Activated CD4-positive, alpha-beta T cell treated with anti-CD3 and anti-CD28 coated beads for 36 hours (primary cell): ENCODE measurements around the gene TRIM44. TPM values are rescaled to one million over a fixed set of nuclear protein-coding genes. Genes with fewer than 3 reads are reported as not detected.
A peak's percentile ranks its signal among the peaks of the same experiment; 100 is the strongest.

Source experiments
- ATAC-seq: fragments of 200-7000 bp; cut with Tn5 transposase; one replicate; pipeline ENCODE4 v1.10.0; 2021; ENCODE audit warnings: mild to moderate bottlenecking, moderate library complexity
- CTCF ChIA-PET: fragments of 350-600 bp; sonication (Branson Sonifier 250); formaldehyde crosslinking; loops from one replicate; lab custom pipeline; 2021; ENCODE audit warnings: antibody characterized with exemption; lab: Charles Lee
- POLR2A ChIA-PET: fragments of 350-600 bp; sonication (Branson Sonifier 250); formaldehyde crosslinking; loops from one replicate; lab custom pipeline; 2021; ENCODE audit warnings: antibody characterized with exemption, inconsistent platforms; lab: Charles Lee
- DNase-seq: peaks from one replicate; pipeline ENCODE4 v3.0.0-alpha.2; 2020
- H3K27ac Mint-ChIP-seq: one replicate; pipeline ENCODE4 v1.8.0; 2021; ENCODE audit warnings: mixed read lengths
- H3K27me3 Mint-ChIP-seq: one replicate; pipeline ENCODE4 v1.8.0; 2021; ENCODE audit warnings: mixed read lengths
- H3K36me3 Mint-ChIP-seq: one replicate; pipeline ENCODE4 v1.8.0; 2021; ENCODE audit warnings: low read depth, mixed read lengths
- H3K4me1 Mint-ChIP-seq: one replicate; pipeline ENCODE4 v1.8.0; 2021; ENCODE audit warnings: mixed read lengths
- H3K4me3 Mint-ChIP-seq: one replicate; pipeline ENCODE4 v1.8.0; 2021; ENCODE audit warnings: mild to moderate bottlenecking, moderate library complexity, mixed read lengths
- H3K9me3 Mint-ChIP-seq: one replicate; pipeline ENCODE4 v1.8.0; 2021; ENCODE audit warnings: low read depth, mixed read lengths
- intact Hi-C, 2 experiments: fragments of 100-400 bp; cut with DNase I in 1 of 2; cut with micrococcal nuclease in 1 of 2; formaldehyde crosslinking; loops; one replicate each; pipeline versions ENCODE4 v1.14.2 to v1.15.1; 2022 to 2024; cut with DNase I, micrococcal nuclease
- total RNA-seq, 2 experiments: library from RNA; stranded (reverse); gene quantifications; one replicate each; pipeline ENCODE4 v1.2.3, GENCODE V29; 2021

The TRIM44 gene
- total RNA-seq, 2 experiments from 2014 or later: 38.1 to 39.9 TPM

GRCh38 chr11:35722641-35723040 is 60.1 kb downstream of the TRIM44 start:
- no peak overlapping the region for H3K4me3 Mint-ChIP-seq
- CTCF ChIA-PET: interaction anchor here (0.7 kb wide), 1 partner anchor 80 kb away, joined by 5 read pairs; no protein-coding TSS in a partner anchor

GRCh38 chr11:35723493-35723892 is 60.9 kb downstream of the TRIM44 start:
- POLR2A ChIA-PET: interaction anchor here (0.7 kb wide), 1 partner anchor 14 kb away, joined by 4 read pairs; no protein-coding TSS in a partner anchor
- H3K4me1 Mint-ChIP-seq: peaks cover 19% of the 10 kb centered on the region
- H3K9me3 Mint-ChIP-seq: no peaks in the 10 kb centered on the region
- H3K27ac Mint-ChIP-seq: no peak overlapping the region
- no peak overlapping the region for H3K4me3 Mint-ChIP-seq
- no peaks in the 10 kb centered on the region for H3K27me3 Mint-ChIP-seq
- peaks cover 31% of the 10 kb centered on the region for H3K36me3 Mint-ChIP-seq
- intact Hi-C loops: no loop called here
- CTCF ChIA-PET: no interaction called here
- ATAC-seq (no peak), DNase-seq (no peak)

More at GRCh38 chr11:35722641-35723040, 60.1 kb downstream of the TRIM44 start:
- H3K9me3 Mint-ChIP-seq: no peaks in the 10 kb centered on the region
- no peak for DNase-seq
- no peak overlapping the region for H3K27ac Mint-ChIP-seq
- peaks cover 24% of the 10 kb centered on the region for H3K36me3 Mint-ChIP-seq
- intact Hi-C loops: no loop called here
- peaks cover 21% of the 10 kb centered on the region for H3K4me1 Mint-ChIP-seq
- H3K27me3 Mint-ChIP-seq: no peaks in the 10 kb centered on the region
- POLR2A ChIA-PET: no interaction called here
- ATAC-seq: no peak

DNA sequence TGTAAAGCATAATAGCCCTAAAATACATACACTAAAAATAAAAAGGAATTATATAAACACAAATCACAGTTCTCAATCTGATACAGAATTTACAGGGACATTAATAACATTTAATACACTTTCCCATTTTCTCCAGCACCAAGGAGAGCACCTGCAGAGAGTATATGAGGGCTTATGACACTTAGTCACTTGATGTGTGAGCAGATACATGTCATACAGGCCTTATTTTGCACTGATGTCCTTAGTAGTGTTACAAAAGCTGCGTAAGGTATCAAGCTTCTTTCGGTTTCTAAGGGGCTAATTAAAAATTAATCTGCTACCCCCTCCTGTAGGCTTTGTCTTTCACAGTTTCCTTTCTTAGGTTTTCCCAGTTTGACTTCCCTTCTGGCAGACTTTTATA is 61.3 kb downstream of the TRIM44 start:
- H3K36me3 Mint-ChIP-seq: peaks cover 35% of the 10 kb centered on the region
- no peak overlapping the region for H3K4me3 Mint-ChIP-seq
- peaks cover 19% of the 10 kb centered on the region for H3K4me1 Mint-ChIP-seq
- no peak overlapping the region for H3K27ac Mint-ChIP-seq
- DNase-seq: no peak
- ChIA-PET CTCF (no interaction called here), POLR2A (no interaction called here)
- peak; percentile 30 for ATAC-seq
- intact Hi-C loops: no loop called here
- peaks cover 2% of the 10 kb centered on the region for H3K9me3 Mint-ChIP-seq
- H3K27me3 Mint-ChIP-seq: no peaks in the 10 kb centered on the region

DNA sequence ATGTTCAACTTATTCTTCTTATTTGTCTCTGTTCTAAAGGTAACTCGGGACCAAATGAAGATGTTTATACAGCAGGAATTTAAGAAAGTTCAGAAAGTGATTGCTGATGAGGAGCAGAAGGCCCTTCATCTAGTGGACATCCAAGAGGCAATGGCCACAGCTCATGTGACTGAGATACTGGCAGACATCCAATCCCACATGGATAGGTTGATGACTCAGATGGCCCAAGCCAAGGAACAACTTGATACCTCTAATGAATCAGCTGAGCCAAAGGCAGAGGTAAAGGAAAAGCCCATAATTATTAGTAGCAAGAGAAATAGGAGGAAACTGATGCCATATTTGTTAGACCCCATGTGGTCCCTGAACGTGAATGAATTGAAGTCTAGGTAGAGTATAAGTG is 63.3 kb downstream of the TRIM44 start:
- H3K4me3 Mint-ChIP-seq: no peak overlapping the region
- intact Hi-C loops: no loop called here
- peaks cover 48% of the 10 kb centered on the region for H3K36me3 Mint-ChIP-seq
- DNase-seq (no peak), ATAC-seq (no peak)
- H3K4me1 Mint-ChIP-seq: peaks cover 17% of the 10 kb centered on the region
- H3K27ac Mint-ChIP-seq: peak overlapping the region; percentile 19
- ChIA-PET CTCF (interaction anchor here (1.3 kb wide), 1 partner anchor 16 kb away, joined by 3 read pairs; no protein-coding TSS in a partner anchor), POLR2A (no interaction called here)
- peaks cover 12% of the 10 kb centered on the region for H3K9me3 Mint-ChIP-seq
- H3K27me3 Mint-ChIP-seq: no peaks in the 10 kb centered on the region

DNA sequence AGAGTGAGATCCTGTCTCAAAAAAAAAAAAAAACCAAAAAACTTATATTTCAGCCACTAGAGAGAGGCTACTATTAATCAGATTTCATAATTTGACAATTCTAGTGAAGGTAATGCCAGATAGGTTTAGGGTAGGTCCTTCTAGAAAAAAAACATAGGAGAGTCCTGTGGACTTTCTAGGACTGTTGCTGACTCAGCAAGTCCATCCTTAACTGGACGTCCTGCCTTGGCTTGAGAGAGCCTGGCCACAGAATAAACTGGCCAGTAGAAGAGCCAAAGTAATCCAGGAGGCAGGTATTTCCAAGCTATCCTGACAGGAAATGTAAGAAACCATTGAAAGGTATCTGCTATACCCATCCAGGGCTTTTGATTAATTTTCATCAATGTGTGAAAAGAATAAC is 64.6 kb downstream of the TRIM44 start:
- Mint-ChIP-seq H3K4me1 (peaks cover 10% of the 10 kb centered on the region), H3K4me3 (no peak overlapping the region), H3K9me3 (peaks cover 15% of the 10 kb centered on the region), H3K27me3 (no peaks in the 10 kb centered on the region), H3K27ac (no peak overlapping the region), H3K36me3 (peaks cover 55% of the 10 kb centered on the region)
- ChIA-PET CTCF (interaction anchor here (0.6 kb wide), 2 partner anchors 8 to 15 kb away, joined by 3 to 4 read pairs; no protein-coding TSS in a partner anchor), POLR2A (no interaction called here)
- intact Hi-C loops: no loop called here
- ATAC-seq (no peak), DNase-seq (no peak)

DNA sequence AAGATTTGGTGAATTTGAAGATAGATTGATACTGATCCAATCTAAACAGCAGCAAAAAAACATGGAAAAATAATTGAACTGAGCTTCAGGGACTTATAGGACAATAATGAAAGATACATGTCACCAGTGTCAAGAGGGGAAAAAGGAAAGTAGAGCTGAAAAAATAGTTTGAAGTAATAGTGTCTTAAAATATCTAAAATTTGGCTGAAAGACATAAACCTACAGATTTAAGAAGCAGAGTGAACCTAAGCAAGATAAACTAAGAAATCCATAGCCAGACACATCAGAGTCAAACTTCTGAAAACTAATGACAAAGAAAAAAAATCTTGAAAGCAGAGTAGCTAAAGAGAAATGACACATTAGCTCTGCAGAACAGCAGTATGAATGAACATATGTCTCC is 67.7 kb downstream of the TRIM44 start:
- CTCF ChIA-PET: no interaction called here
- ATAC-seq: no peak

GRCh38 chr11:35734669-35735410 is 72.3 kb downstream of the TRIM44 start:
- H3K27me3 Mint-ChIP-seq: no peaks in the 10 kb centered on the region
- H3K4me3 Mint-ChIP-seq: no peak overlapping the region
- ChIA-PET POLR2A (no interaction called here), CTCF (interaction anchor here (0.5 to 0.9 kb wide), 3 partner anchors 8 to 87 kb away, joined by 3 to 4 read pairs (median 3); no protein-coding TSS in a partner anchor)
- H3K36me3 Mint-ChIP-seq: peaks cover 50% of the 10 kb centered on the region
- intact Hi-C loops: no loop called here
- peaks cover 12% of the 10 kb centered on the region for H3K9me3 Mint-ChIP-seq
- H3K27ac Mint-ChIP-seq: no peak overlapping the region
- ATAC-seq (no peak), DNase-seq (no peak)
- H3K4me1 Mint-ChIP-seq: peaks cover 22% of the 10 kb centered on the region

More for the DNA sequence above, 67.7 kb downstream of the TRIM44 start:
- H3K9me3 Mint-ChIP-seq: peaks cover 20% of the 10 kb centered on the region
- no peak overlapping the region for H3K4me3 Mint-ChIP-seq
- peaks cover 13% of the 10 kb centered on the region for H3K4me1 Mint-ChIP-seq
- POLR2A ChIA-PET: no interaction called here
- intact Hi-C loops: no loop called here
- no peak overlapping the region for H3K27ac Mint-ChIP-seq
- peaks cover 65% of the 10 kb centered on the region for H3K36me3 Mint-ChIP-seq
- H3K27me3 Mint-ChIP-seq: no peaks in the 10 kb centered on the region
- DNase-seq: no peak

GRCh38 chr11:35735411-35735810 is 72.8 kb downstream of the TRIM44 start:
- intact Hi-C loops: no loop called here
- ChIA-PET CTCF (interaction anchor here (0.5 kb wide), 1 partner anchor 9 kb away, joined by 4 read pairs; no protein-coding TSS in a partner anchor), POLR2A (no interaction called here)
- no peak for ATAC-seq
- no peaks in the 10 kb centered on the region for H3K27me3 Mint-ChIP-seq
- peaks cover 45% of the 10 kb centered on the region for H3K36me3 Mint-ChIP-seq
- no peak overlapping the region for H3K4me3 Mint-ChIP-seq
- peaks cover 8% of the 10 kb centered on the region for H3K9me3 Mint-ChIP-seq
- H3K27ac Mint-ChIP-seq: no peak overlapping the region
- DNase-seq: no peak
- H3K4me1 Mint-ChIP-seq: peaks cover 26% of the 10 kb centered on the region

- Mint-ChIP-seq H3K4me1 (peaks cover 30% of the 10 kb centered on the region), H3K9me3 (peaks cover 7% of the 10 kb centered on the region), H3K27ac (no peak overlapping the region), H3K4me3 (no peak overlapping the region), H3K36me3 (peaks cover 45% of the 10 kb centered on the region), H3K27me3 (no peaks in the 10 kb centered on the region)
- intact Hi-C loops: no loop called here
- DNase-seq (no peak), ATAC-seq (no peak)
- POLR2A ChIA-PET: no interaction called here
- CTCF ChIA-PET: interaction anchor here (0.6 to 0.7 kb wide), 2 partner anchors 86 to 130 kb away, joined by 4 to 5 read pairs; no protein-coding TSS in a partner anchor
Observed at GRCh38 chr11:35735903-35736302, 73.3 kb downstream of the TRIM44 start.

DNA sequence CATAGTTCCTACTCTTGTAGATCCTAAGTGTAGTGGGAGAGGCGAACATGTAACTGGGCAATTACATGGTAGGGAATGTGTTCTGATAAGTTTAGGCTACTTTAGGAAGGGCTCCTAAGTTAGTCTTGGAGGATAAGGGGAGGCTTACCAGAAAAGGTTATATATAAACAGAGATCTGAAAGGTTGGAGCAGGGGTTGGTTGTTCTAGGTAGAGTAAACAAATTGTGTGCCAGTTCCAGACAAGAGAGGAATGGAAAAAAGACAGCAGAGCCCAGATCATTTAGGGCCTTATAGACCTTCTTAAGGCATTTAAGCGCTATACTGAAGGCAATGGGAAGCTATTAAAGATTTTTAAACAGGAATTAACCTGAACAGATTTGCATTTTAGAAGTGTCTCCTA is 74.4 kb downstream of the TRIM44 start:
- CTCF ChIA-PET: no interaction called here
- ATAC-seq: no peak
- Mint-ChIP-seq H3K27me3 (no peaks in the 10 kb centered on the region), H3K27ac (no peak overlapping the region), H3K4me3 (no peak overlapping the region), H3K9me3 (peaks cover 5% of the 10 kb centered on the region), H3K4me1 (peaks cover 34% of the 10 kb centered on the region), H3K36me3 (peaks cover 42% of the 10 kb centered on the region)
- POLR2A ChIA-PET: no interaction called here
- no peak for DNase-seq
- intact Hi-C loops: no loop called here

DNA sequence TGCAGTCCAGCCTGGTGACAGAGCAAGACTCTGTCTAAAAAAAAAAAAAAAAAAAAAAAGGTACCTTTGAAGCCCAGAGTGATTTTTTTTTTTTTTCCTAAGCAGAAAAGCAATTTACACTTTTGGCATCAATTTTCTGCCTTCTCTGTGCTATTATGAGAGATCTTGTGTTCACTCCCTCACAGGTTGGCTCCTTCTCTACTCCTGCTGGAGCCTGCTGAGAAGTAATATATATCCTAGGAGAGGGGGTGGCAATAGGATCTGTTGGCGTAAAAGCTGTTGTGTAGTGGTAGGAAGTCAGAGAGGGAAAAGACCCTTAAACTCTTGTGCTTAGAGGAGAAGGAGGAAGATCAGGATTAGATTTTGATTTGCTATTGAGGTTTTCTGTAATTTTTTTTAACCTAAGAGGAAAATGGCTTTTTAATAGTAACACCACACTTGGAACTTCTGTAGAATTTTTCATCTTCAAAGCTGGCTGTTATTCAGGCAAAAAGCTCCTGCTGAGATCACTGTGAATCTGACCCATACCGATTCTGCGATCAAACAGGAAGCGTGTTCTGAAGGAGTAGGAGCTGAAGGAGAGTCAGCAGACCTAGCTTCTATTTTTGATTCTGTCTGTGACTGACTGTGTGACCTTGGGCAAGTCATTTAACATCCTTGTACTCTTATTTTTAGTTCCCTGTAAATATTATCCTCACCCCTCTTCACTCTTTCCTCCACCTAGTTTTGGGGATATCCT is 77.7 kb downstream of the TRIM44 start:
- Mint-ChIP-seq H3K9me3 (no peaks in the 10 kb centered on the region), H3K27me3 (no peaks in the 10 kb centered on the region), H3K4me1 (peaks cover 21% of the 10 kb centered on the region), H3K4me3 (no peak overlapping the region), H3K36me3 (peaks cover 43% of the 10 kb centered on the region), H3K27ac (no peak overlapping the region)
- ATAC-seq: peak; percentile 79
- no peak for DNase-seq
- CTCF ChIA-PET: interaction anchor here (1.1 kb wide), 1 partner anchor 19 kb away, joined by 3 read pairs; no protein-coding TSS in a partner anchor
- POLR2A ChIA-PET: no interaction called here
- intact Hi-C loops: no loop called here
